ENCODE results near the gene SERPINA5. TPM values are rescaled to one million over a fixed set of nuclear protein-coding genes. Genes with fewer than 3 reads are reported as not detected.

Gene SERPINA5
- total and polyA plus RNA-seq, 2 of the 13 experiments (the other 11 are each of a cell fraction or from before 2014, with no cell fraction given), result 449 to 498 TPM

- TF ChIP-seq, protein P1, sequence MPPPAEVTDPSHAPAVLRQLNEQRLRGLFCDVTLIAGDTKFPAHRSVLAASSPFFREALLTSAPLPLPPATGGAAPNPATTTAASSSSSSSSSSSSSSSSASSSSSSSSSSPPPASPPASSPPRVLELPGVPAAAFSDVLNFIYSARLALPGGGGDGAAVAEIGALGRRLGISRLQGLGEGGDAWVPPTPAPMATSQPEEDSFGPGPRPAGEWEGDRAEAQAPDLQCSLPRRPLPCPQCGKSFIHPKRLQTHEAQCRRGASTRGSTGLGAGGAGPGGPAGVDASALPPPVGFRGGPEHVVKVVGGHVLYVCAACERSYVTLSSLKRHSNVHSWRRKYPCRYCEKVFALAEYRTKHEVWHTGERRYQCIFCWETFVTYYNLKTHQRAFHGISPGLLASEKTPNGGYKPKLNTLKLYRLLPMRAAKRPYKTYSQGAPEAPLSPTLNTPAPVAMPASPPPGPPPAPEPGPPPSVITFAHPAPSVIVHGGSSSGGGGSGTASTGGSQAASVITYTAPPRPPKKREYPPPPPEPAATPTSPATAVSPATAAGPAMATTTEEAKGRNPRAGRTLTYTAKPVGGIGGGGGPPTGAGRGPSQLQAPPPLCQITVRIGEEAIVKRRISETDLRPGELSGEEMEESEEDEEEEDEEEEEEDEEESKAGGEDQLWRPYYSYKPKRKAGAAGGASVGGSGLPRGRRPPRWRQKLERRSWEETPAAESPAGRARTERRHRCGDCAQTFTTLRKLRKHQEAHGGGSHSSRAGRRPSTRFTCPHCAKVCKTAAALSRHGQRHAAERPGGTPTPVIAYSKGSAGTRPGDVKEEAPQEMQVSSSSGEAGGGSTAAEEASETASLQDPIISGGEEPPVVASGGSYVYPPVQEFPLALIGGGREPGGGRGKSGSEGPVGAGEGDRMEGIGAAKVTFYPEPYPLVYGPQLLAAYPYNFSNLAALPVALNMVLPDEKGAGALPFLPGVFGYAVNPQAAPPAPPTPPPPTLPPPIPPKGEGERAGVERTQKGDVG (CRISPR knock-in tag; IDR thresholded peaks at IDR 0.05; ENCODE audit: borderline replicate concordance), result peak; percentile 64; the same call in 1 of the 2 replicates
- peak; percentile 53 for TF ChIP-seq ZMYM4 (CRISPR knock-in tag; IDR thresholded peaks at IDR 0.05)
- TF ChIP-seq HIC2 (CRISPR knock-in tag; IDR thresholded peaks at IDR 0.05; ENCODE audit: low read depth), result no peak
- peak; percentile 56; the same call in 1 of the 2 replicates for TF ChIP-seq JUND (CRISPR knock-in tag; IDR thresholded peaks at IDR 0.05)
- peak; percentile 70 for TF ChIP-seq MIXL1 (CRISPR knock-in tag; IDR thresholded peaks at IDR 0.05)
- no peak for TF ChIP-seq ZNF556 (CRISPR knock-in tag; IDR thresholded peaks at IDR 0.05; ENCODE audit: borderline replicate concordance)
- TF ChIP-seq IKZF4 (CRISPR knock-in tag; IDR thresholded peaks at IDR 0.05; ENCODE audit: borderline replicate concordance, low read depth, not compliant biosample characterization), result no peak
- TF ChIP-seq, protein P2, sequence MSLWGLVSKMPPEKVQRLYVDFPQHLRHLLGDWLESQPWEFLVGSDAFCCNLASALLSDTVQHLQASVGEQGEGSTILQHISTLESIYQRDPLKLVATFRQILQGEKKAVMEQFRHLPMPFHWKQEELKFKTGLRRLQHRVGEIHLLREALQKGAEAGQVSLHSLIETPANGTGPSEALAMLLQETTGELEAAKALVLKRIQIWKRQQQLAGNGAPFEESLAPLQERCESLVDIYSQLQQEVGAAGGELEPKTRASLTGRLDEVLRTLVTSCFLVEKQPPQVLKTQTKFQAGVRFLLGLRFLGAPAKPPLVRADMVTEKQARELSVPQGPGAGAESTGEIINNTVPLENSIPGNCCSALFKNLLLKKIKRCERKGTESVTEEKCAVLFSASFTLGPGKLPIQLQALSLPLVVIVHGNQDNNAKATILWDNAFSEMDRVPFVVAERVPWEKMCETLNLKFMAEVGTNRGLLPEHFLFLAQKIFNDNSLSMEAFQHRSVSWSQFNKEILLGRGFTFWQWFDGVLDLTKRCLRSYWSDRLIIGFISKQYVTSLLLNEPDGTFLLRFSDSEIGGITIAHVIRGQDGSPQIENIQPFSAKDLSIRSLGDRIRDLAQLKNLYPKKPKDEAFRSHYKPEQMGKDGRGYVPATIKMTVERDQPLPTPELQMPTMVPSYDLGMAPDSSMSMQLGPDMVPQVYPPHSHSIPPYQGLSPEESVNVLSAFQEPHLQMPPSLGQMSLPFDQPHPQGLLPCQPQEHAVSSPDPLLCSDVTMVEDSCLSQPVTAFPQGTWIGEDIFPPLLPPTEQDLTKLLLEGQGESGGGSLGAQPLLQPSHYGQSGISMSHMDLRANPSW (CRISPR knock-in tag; IDR thresholded peaks at IDR 0.05; ENCODE audit: borderline replicate concordance), result no peak; the same call in 1 of the 2 replicates
- TF ChIP-seq THAP11 (CRISPR knock-in tag; IDR thresholded peaks at IDR 0.05), result 0 out of 2 replicates have a peak, but pooled peaks have one; percentile 20
- TF ChIP-seq, protein P3, sequence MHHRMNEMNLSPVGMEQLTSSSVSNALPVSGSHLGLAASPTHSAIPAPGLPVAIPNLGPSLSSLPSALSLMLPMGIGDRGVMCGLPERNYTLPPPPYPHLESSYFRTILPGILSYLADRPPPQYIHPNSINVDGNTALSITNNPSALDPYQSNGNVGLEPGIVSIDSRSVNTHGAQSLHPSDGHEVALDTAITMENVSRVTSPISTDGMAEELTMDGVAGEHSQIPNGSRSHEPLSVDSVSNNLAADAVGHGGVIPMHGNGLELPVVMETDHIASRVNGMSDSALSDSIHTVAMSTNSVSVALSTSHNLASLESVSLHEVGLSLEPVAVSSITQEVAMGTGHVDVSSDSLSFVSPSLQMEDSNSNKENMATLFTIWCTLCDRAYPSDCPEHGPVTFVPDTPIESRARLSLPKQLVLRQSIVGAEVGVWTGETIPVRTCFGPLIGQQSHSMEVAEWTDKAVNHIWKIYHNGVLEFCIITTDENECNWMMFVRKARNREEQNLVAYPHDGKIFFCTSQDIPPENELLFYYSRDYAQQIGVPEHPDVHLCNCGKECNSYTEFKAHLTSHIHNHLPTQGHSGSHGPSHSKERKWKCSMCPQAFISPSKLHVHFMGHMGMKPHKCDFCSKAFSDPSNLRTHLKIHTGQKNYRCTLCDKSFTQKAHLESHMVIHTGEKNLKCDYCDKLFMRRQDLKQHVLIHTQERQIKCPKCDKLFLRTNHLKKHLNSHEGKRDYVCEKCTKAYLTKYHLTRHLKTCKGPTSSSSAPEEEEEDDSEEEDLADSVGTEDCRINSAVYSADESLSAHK (CRISPR knock-in tag; IDR thresholded peaks at IDR 0.05; ENCODE audit: borderline replicate concordance), result no peak
- TF ChIP-seq ZNF18 (CRISPR knock-in tag; IDR thresholded peaks at IDR 0.05; ENCODE audit: insufficient replicate concordance), result no peak
- no peak for TF ChIP-seq GPN1 (CRISPR knock-in tag; IDR thresholded peaks at IDR 0.05; ENCODE audit: borderline replicate concordance)
- TF ChIP-seq ZNF570 (CRISPR knock-in tag; IDR thresholded peaks at IDR 0.05; ENCODE audit: borderline replicate concordance), result no peak; the same call in 1 of the 2 replicates
- TF ChIP-seq ZNF768 (CRISPR knock-in tag; IDR thresholded peaks at IDR 0.05), result no peak
- TF ChIP-seq NFE2L2 (IDR thresholded peaks at IDR 0.05; ENCODE audit: low read length), result no peak
- TF ChIP-seq KAT7 (CRISPR knock-in tag; IDR thresholded peaks at IDR 0.05; ENCODE audit: borderline replicate concordance), result no peak; the same call in 1 of the 2 replicates
- no peak for TF ChIP-seq HMGA1 (CRISPR knock-in tag; conservative IDR thresholded peaks at IDR 0.05)
These were observed 8.5 kb upstream of the SERPINA5 start (continued) for GRCh38 chr14:94572637-94573303.
